ENCODE measurements around the gene MIAT. TPM values are rescaled to one million over a fixed set of nuclear protein-coding genes. Genes with fewer than 3 reads are reported as not detected.
A peak's percentile ranks its signal among the peaks of the same experiment; 100 is the strongest.

Gene MIAT
- total and polyA plus RNA-seq, 2 donors (not counting 1 experiment from before 2014, with no cell fraction given): 1.9 to 10.2 TPM

- no peak for DNase-seq (ENCODE audit: low read depth in 2 of 2)
- Histone ChIP-seq H3K27ac (ENCODE audit: insufficient read depth, low read length) (no peak overlapping the region), H3K79me2 (ENCODE audit: control insufficient read depth, insufficient read depth, low read length) (no peaks in the 10 kb centered on the region), H4K20me1 (ENCODE audit: control insufficient read depth, extremely low read depth, insufficient read depth, low read length) (no peaks in the 10 kb centered on the region), H3K9me3 (ENCODE audit: control insufficient read depth, insufficient read depth, low read depth, low read length) (no peaks in the 10 kb centered on the region), H3K4me3 (replicated peaks in 1 of 4; ENCODE audit: control extremely low read depth in 1 of 4, insufficient read depth in 1 of 4, low read depth in 3 of 4, low read length in 4 of 4) (no peak overlapping the region), H3K4me2 (ENCODE audit: extremely low read depth, insufficient read depth, low read length) (no peak overlapping the region), H3K36me3 (ENCODE audit: control insufficient read depth, insufficient read depth, low read length) (no peaks in the 10 kb centered on the region), H3K9ac (ENCODE audit: insufficient read depth, low read length) (no peak overlapping the region), H2AFZ (ENCODE audit: low read length) (no peak overlapping the region), H3K4me1 (ENCODE audit: control insufficient read depth, extremely low read depth, insufficient read depth, low read length) (no peaks in the 10 kb centered on the region), H3K27me3 (ENCODE audit: control insufficient read depth, insufficient read depth, low read length) (peaks cover 13% of the 10 kb centered on the region)
- no peak for TF ChIP-seq EZH2 (IDR thresholded peaks at IDR 0.05; ENCODE audit: low read length, missing control alignments)
These were observed 13.8 kb upstream of the MIAT start for GRCh38 chr22:26643418-26644100.

DNA sequence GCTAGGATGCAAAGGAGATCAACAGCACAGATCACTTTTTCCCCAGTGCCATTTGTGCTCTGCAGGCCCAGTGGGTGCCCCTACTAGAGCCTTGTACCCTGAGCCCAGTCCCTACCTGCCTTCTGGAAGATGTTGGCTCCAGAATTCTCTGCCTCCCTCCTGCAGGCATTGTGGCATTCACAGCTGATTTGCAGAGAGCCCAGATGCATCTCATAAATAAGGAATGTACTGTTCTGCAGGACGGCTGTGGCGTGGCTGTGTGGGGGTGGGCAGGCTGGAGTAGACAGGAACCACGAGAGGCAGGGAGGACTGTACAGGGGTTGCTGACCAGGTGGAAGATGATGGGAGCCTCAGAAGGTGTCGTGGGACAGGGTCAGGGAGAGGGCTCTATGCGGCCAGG, 11.2 kb upstream of the MIAT start:
- Histone ChIP-seq H3K4me1 (ENCODE audit: control insufficient read depth, extremely low read depth, insufficient read depth, low read length) (no peaks in the 10 kb centered on the region), H3K9ac (ENCODE audit: insufficient read depth, low read length) (no peak overlapping the region), H3K27me3 (ENCODE audit: control insufficient read depth, insufficient read depth, low read length) (peaks cover 24% of the 10 kb centered on the region), H3K4me2 (ENCODE audit: extremely low read depth, insufficient read depth, low read length) (no peak overlapping the region), H3K79me2 (ENCODE audit: control insufficient read depth, insufficient read depth, low read length) (no peaks in the 10 kb centered on the region), H3K27ac (ENCODE audit: insufficient read depth, low read length) (no peak overlapping the region), H3K36me3 (ENCODE audit: control insufficient read depth, insufficient read depth, low read length) (no peaks in the 10 kb centered on the region), H3K4me3 (replicated peaks in 1 of 4; ENCODE audit: control extremely low read depth in 1 of 4, insufficient read depth in 1 of 4, low read depth in 3 of 4, low read length in 4 of 4) (no peak overlapping the region), H4K20me1 (ENCODE audit: control insufficient read depth, extremely low read depth, insufficient read depth, low read length) (no peaks in the 10 kb centered on the region), H3K9me3 (ENCODE audit: control insufficient read depth, insufficient read depth, low read depth, low read length) (no peaks in the 10 kb centered on the region), H2AFZ (ENCODE audit: low read length) (no peak overlapping the region)
- peak in 1 of 2 donors; percentile 70 for DNase-seq (ENCODE audit: low read depth in 2 of 2)
- TF ChIP-seq, protein P1, sequence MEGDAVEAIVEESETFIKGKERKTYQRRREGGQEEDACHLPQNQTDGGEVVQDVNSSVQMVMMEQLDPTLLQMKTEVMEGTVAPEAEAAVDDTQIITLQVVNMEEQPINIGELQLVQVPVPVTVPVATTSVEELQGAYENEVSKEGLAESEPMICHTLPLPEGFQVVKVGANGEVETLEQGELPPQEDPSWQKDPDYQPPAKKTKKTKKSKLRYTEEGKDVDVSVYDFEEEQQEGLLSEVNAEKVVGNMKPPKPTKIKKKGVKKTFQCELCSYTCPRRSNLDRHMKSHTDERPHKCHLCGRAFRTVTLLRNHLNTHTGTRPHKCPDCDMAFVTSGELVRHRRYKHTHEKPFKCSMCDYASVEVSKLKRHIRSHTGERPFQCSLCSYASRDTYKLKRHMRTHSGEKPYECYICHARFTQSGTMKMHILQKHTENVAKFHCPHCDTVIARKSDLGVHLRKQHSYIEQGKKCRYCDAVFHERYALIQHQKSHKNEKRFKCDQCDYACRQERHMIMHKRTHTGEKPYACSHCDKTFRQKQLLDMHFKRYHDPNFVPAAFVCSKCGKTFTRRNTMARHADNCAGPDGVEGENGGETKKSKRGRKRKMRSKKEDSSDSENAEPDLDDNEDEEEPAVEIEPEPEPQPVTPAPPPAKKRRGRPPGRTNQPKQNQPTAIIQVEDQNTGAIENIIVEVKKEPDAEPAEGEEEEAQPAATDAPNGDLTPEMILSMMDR (conservative IDR thresholded peaks at IDR 0.05 in 1 of 2, IDR thresholded peaks at IDR 0.05 in 1 of 2; ENCODE audit: low read depth in 1 of 2, low read length in 2 of 2): no peak
- TF ChIP-seq EZH2 (IDR thresholded peaks at IDR 0.05; ENCODE audit: low read length, missing control alignments): no peak

DNA sequence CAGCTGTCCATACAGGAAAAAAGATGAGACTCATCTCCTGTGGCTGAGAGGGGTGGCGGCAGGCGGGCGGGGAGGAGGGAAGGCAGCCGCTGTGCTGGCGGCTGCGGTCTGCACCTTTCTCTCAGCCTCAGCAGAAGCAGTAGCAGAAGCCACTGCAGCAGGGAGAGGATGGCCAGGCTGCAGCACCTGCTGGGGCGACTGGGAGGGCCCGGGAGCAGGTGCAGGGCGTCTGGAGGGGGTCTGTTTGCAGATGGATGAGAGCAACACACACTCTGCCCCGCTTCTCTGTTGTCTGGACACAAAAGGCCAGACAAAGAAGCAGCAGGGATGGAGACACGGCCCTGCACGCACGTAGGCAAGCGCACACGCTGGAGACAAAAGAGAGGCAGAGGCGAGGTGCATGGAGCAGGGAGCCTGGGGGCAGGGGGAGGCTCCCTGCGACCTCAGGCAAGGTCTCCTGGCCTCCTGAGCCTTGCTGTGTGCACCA, 9.3 kb upstream of the MIAT start:
- Histone ChIP-seq H3K4me3 (replicated peaks in 1 of 4; ENCODE audit: control extremely low read depth in 1 of 4, insufficient read depth in 1 of 4, low read depth in 3 of 4, low read length in 4 of 4) (no peak overlapping the region), H3K9ac (ENCODE audit: insufficient read depth, low read length) (no peak overlapping the region), H2AFZ (ENCODE audit: low read length) (no peak overlapping the region), H3K4me1 (ENCODE audit: control insufficient read depth, extremely low read depth, insufficient read depth, low read length) (no peaks in the 10 kb centered on the region), H4K20me1 (ENCODE audit: control insufficient read depth, extremely low read depth, insufficient read depth, low read length) (no peaks in the 10 kb centered on the region), H3K9me3 (ENCODE audit: control insufficient read depth, insufficient read depth, low read depth, low read length) (no peaks in the 10 kb centered on the region), H3K36me3 (ENCODE audit: control insufficient read depth, insufficient read depth, low read length) (no peaks in the 10 kb centered on the region), H3K4me2 (ENCODE audit: extremely low read depth, insufficient read depth, low read length) (no peak overlapping the region), H3K79me2 (ENCODE audit: control insufficient read depth, insufficient read depth, low read length) (no peaks in the 10 kb centered on the region), H3K27me3 (ENCODE audit: control insufficient read depth, insufficient read depth, low read length) (peaks cover 39% of the 10 kb centered on the region), H3K27ac (ENCODE audit: insufficient read depth, low read length) (no peak overlapping the region)
- TF ChIP-seq EZH2 (IDR thresholded peaks at IDR 0.05; ENCODE audit: low read length, missing control alignments): no peak
- TF ChIP-seq, protein P1 (conservative IDR thresholded peaks at IDR 0.05 in 1 of 2, IDR thresholded peaks at IDR 0.05 in 1 of 2; ENCODE audit: low read depth in 1 of 2, low read length in 2 of 2): no peak
- DNase-seq (ENCODE audit: low read depth in 2 of 2): no peak
